ENCODE data around the gene PAGE2B. TPM values are rescaled to one million over a fixed set of nuclear protein-coding genes. Genes with fewer than 3 reads are reported as not detected.

PAGE2B gene
- total and polyA plus RNA-seq, 9 of the 15 experiments (the other 6 are each of a cell fraction or from before 2014, with no cell fraction given): 1.8 to 36.0 (median 16.5) TPM

GRCh38 chrX:55028040-55028439, 46.8 kb upstream of the PAGE2B start (continued):
- no peak for TF ChIP-seq NR3C1 (CRISPR knock-in tag; IDR thresholded peaks at IDR 0.05)
- TF ChIP-seq HNRNPUL1 (IDR thresholded peaks at IDR 0.05; ENCODE audit: low read length): no peak
- no peak for TF ChIP-seq ZNF507 (tag; conservative IDR thresholded peaks at IDR 0.05)
- TF ChIP-seq USF1 (CRISPR knock-in tag; IDR thresholded peaks at IDR 0.05): no peak
- TF ChIP-seq ZFP91 (CRISPR knock-in tag; IDR thresholded peaks at IDR 0.05): no peak
- peak; percentile 73; the same call in 1 of the 2 replicates for TF ChIP-seq NCOA1 (IDR thresholded peaks at IDR 0.05; ENCODE audit: low read depth)
- peak; percentile 41; the same call in 1 of the 2 replicates for TF ChIP-seq CREB1 (IDR thresholded peaks at IDR 0.05)
- no peak for TF ChIP-seq CREB1 (CRISPR knock-in tag; IDR thresholded peaks at IDR 0.05)
- TF ChIP-seq CBFB (CRISPR knock-in tag; IDR thresholded peaks at IDR 0.05): no peak
- no peak for TF ChIP-seq HDAC8 (tag; IDR thresholded peaks at IDR 0.05)
- TF ChIP-seq ZBTB12 (CRISPR knock-in tag; IDR thresholded peaks at IDR 0.05): no peak
- TF ChIP-seq YBX1 (IDR thresholded peaks at IDR 0.05): no peak
- no peak for TF ChIP-seq ARID4B (CRISPR knock-in tag; IDR thresholded peaks at IDR 0.05)
- no peak for TF ChIP-seq CEBPG (CRISPR knock-in tag; IDR thresholded peaks at IDR 0.05)
- TF ChIP-seq CEBPG (tag; conservative IDR thresholded peaks at IDR 0.05 in 1 of 2, IDR thresholded peaks at IDR 0.05 in 1 of 2): no peak
- TF ChIP-seq THAP12 (CRISPR knock-in tag; IDR thresholded peaks at IDR 0.05): no peak
- TF ChIP-seq JUND (IDR thresholded peaks at IDR 0.05; ENCODE audit: borderline replicate concordance, low read depth, low read length): no peak
- peak; percentile 56; the same call in 1 of the 3 replicates for TF ChIP-seq JUND (tag; IDR thresholded peaks at IDR 0.05; ENCODE audit: borderline replicate concordance, low read depth, low read length)
- TF ChIP-seq CC2D1A (IDR thresholded peaks at IDR 0.05): peak; percentile 88; the same call in 1 of the 2 replicates
- no peak for TF ChIP-seq TSC22D4 (tag; IDR thresholded peaks at IDR 0.05)
